Naive B cell (primary cell): ENCODE results near the gene MED27. TPM values are rescaled to one million over a fixed set of nuclear protein-coding genes. Genes with fewer than 3 reads are reported as not detected.
"Not testable (repeated sequence)": the region's sequence is repeated elsewhere in the genome, so short reads cannot be mapped to it uniquely, and the experiment has no call there.

Source experiments
- ATAC-seq, 2 donors: fragments of 150-1000 bp; cut with Tn5 transposase; 2 replicates each; pipeline ENCODE4 v1.10.0; 2021; ENCODE audit warnings: low read depth in 2 of 2, mild to moderate bottlenecking in 2 of 2, moderate library complexity in 2 of 2
- DNase-seq: peaks from one replicate; pipeline ENCODE4 v3.0.0; 2022
- H3K27ac Mint-ChIP-seq, 6 donors: one replicate each; pipeline ENCODE4 v1.8.0; 2020 to 2022; ENCODE audit warnings: mild to moderate bottlenecking in 6 of 6, mixed read lengths in 6 of 6, moderate library complexity in 5 of 6, inconsistent platforms in 2 of 6
- H3K27me3 Mint-ChIP-seq, 3 donors: one replicate each; pipeline ENCODE4 v1.8.0; 2021 to 2022; ENCODE audit warnings: mixed read lengths in 3 of 3, mild to moderate bottlenecking in 1 of 3
- H3K36me3 Mint-ChIP-seq, 2 donors: one replicate each; pipeline ENCODE4 v1.8.0; 2020 to 2022; ENCODE audit warnings: mixed read lengths in 2 of 2, inconsistent platforms in 1 of 2, mild to moderate bottlenecking in 1 of 2
- H3K4me1 Mint-ChIP-seq, 3 donors: one replicate each; pipeline ENCODE4 v1.8.0; 2020 to 2022; ENCODE audit warnings: mixed read lengths in 3 of 3, inconsistent platforms in 1 of 3, mild to moderate bottlenecking in 1 of 3, moderate library complexity in 1 of 3
- H3K4me3 Mint-ChIP-seq, 8 donors: one replicate each; pipeline ENCODE4 v1.8.0; 2020 to 2022; ENCODE audit warnings: mild to moderate bottlenecking in 8 of 8, mixed read lengths in 8 of 8, moderate library complexity in 8 of 8, inconsistent platforms in 2 of 8
- H3K9me3 Mint-ChIP-seq, 7 donors: one replicate each; pipeline ENCODE4 v1.8.0; 2020 to 2022; ENCODE audit warnings: mixed read lengths in 7 of 7, mild to moderate bottlenecking in 5 of 7, inconsistent platforms in 2 of 7, moderate library complexity in 1 of 7
- polyA plus RNA-seq, 6 donors: library from polyadenylated mRNA; unstranded; fragments of 300-500 nt; fragmentation: Illumina TruSeq; gene quantifications; one replicate each; pipeline ENCODE4 v1.2.3, GENCODE V29; 2021; ENCODE audit warnings: low read depth in 6 of 6

The MED27 gene
- polyA plus RNA-seq, 6 donors from 2014 or later, result 33.1 to 76.9 (median 40.5) TPM

- no peak for DNase-seq
- Mint-ChIP-seq H3K9me3 (no peaks in the 10 kb centered on the region), H3K4me3 (no peak overlapping the region)
Measured at GRCh38 chr9:131950487-131950886, 129.2 kb downstream of the MED27 start.

GRCh38 chr9:131946180-131946579 is 133.5 kb downstream of the MED27 start:
- Mint-ChIP-seq H3K4me3 (no peak overlapping the region), H3K27me3 (no peaks in the 10 kb centered on the region), H3K36me3 (peaks cover 7 to 26% of the 10 kb centered on the region in 2 donors), H3K4me1 (peaks cover 0 to 5% (median 0%) of the 10 kb centered on the region in 3 donors), H3K9me3 (no peaks in the 10 kb centered on the region), H3K27ac (peak overlapping the region in 1 of 6 donors; percentile 44)
- DNase-seq (no peak), ATAC-seq (no peak)

More at GRCh38 chr9:131950487-131950886, 129.2 kb downstream of the MED27 start:
- Mint-ChIP-seq H3K27me3 (no peaks in the 10 kb centered on the region), H3K4me1 (no peaks in the 10 kb centered on the region), H3K27ac (no peak overlapping the region), H3K36me3 (peaks cover 6 to 7% of the 10 kb centered on the region in 2 donors)
- ATAC-seq, result no peak

- Mint-ChIP-seq H3K4me1 (peaks cover 0 to 5% (median 0%) of the 10 kb centered on the region in 3 donors), H3K36me3 (peaks cover 7 to 26% of the 10 kb centered on the region in 2 donors), H3K27me3 (no peaks in the 10 kb centered on the region), H3K27ac (no peak overlapping the region), H3K9me3 (no peaks in the 10 kb centered on the region), H3K4me3 (no peak overlapping the region)
- DNase-seq (no peak), ATAC-seq (no peak)
Measured at GRCh38 chr9:131943351-131943841, 136.3 kb downstream of the MED27 start.

GRCh38 chr9:131942146-131942720 is 137.4 kb downstream of the MED27 start:
- Mint-ChIP-seq H3K9me3 (no peaks in the 10 kb centered on the region), H3K36me3 (peaks cover 7 to 38% of the 10 kb centered on the region in 2 donors), H3K27ac (peak overlapping the region in 1 of 6 donors; percentile 59), H3K4me3 (no peak overlapping the region), H3K4me1 (peaks cover 0 to 5% (median 0%) of the 10 kb centered on the region in 3 donors), H3K27me3 (no peaks in the 10 kb centered on the region)
- DNase-seq, result no peak
- no peak for ATAC-seq

- ATAC-seq (no peak), DNase-seq (no peak)
- Mint-ChIP-seq H3K27ac (no peak overlapping the region), H3K4me1 (peaks cover 0 to 5% (median 0%) of the 10 kb centered on the region in 3 donors), H3K4me3 (no peak overlapping the region), H3K36me3 (peaks cover 11 to 17% of the 10 kb centered on the region in 2 donors), H3K27me3 (no peaks in the 10 kb centered on the region), H3K9me3 (peaks cover 0 to 16% (median 3%) of the 10 kb centered on the region in 7 donors)
Measured at GRCh38 chr9:131937451-131937850, 142.2 kb downstream of the MED27 start.

- no peak overlapping the region for H3K4me3 Mint-ChIP-seq
- no peaks in the 10 kb centered on the region for H3K4me1 Mint-ChIP-seq
- H3K36me3 Mint-ChIP-seq, result peaks cover 11 to 12% of the 10 kb centered on the region in 2 donors
- H3K9me3 Mint-ChIP-seq, result peaks cover 0 to 16% (median 3%) of the 10 kb centered on the region in 7 donors
- no peak for DNase-seq
- H3K27ac Mint-ChIP-seq, result no peak overlapping the region
- no peaks in the 10 kb centered on the region for H3K27me3 Mint-ChIP-seq
- ATAC-seq, result no peak
Measured at GRCh38 chr9:131936929-131937328, 142.7 kb downstream of the MED27 start.

- ATAC-seq (no peak), DNase-seq (no peak)
- H3K9me3 Mint-ChIP-seq, result peaks cover 0 to 16% (median 3%) of the 10 kb centered on the region in 7 donors
- H3K36me3 Mint-ChIP-seq, result peaks cover 17 to 23% of the 10 kb centered on the region in 2 donors
- H3K27ac Mint-ChIP-seq, result peak overlapping the region in 1 of 6 donors; percentile 30
- H3K27me3 Mint-ChIP-seq, result no peaks in the 10 kb centered on the region
- H3K4me3 Mint-ChIP-seq, result no peak overlapping the region
- peaks cover 0 to 3% (median 0%) of the 10 kb centered on the region in 3 donors for H3K4me1 Mint-ChIP-seq
Measured at GRCh38 chr9:131934673-131935072, 145.0 kb downstream of the MED27 start.

DNA sequence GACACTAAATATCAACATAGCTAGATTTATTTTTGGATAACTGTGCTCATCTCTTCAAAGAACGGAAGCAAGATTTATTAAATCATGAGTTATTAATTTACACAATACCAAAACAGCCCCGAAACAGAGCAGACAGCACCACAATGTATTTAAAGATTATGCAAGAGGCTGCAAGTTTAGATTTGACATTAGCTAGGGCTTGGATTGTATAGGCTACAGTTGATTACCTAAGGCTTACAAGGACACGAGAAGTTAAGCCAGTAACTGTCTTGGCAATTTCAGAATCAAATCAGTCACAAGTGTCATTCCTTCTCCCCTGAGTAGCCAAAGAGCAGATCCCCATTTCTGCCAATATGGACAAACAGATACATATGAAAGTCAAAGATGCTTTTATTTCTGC is 152.6 kb downstream of the MED27 start:
- H3K9me3 Mint-ChIP-seq, result peaks cover 0 to 2% (median 0%) of the 10 kb centered on the region in 7 donors
- no peak for DNase-seq
- peaks cover 12 to 26% of the 10 kb centered on the region in 2 donors for H3K36me3 Mint-ChIP-seq
- H3K27ac Mint-ChIP-seq, result no peak overlapping the region
- no peaks in the 10 kb centered on the region for H3K27me3 Mint-ChIP-seq
- no peak overlapping the region for H3K4me3 Mint-ChIP-seq
- H3K4me1 Mint-ChIP-seq, result peaks cover 0 to 5% (median 3%) of the 10 kb centered on the region in 3 donors
- no peak for ATAC-seq

DNA sequence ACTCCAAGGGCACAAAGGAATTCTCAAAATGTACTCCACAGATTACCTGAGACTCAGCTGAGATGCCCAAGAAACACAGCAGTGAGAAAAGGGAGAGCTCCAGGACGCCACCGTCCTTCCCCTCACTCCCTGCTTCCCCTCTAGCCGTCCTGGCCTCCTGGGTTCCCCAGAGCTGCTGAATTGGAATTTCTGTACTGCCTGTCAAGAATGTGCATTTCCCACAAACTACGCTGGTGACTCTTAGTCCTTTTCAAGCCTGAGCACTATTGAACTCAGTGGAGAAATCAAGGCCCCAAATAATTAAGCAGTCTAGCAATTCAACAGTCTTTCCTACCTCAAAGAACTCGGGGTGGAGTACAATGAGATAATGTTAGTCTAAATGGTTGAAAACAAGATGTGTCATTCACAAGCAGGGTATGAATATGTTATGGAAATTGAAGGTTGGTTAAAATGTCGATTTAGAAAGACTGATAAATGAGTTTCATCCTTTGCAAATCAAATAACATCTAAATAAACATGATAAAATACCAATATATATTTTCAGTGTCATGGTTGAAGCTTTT is 153.2 kb downstream of the MED27 start:
- Mint-ChIP-seq H3K9me3 (peaks cover 0 to 2% (median 0%) of the 10 kb centered on the region in 7 donors), H3K27me3 (no peaks in the 10 kb centered on the region), H3K36me3 (peaks cover 12 to 26% of the 10 kb centered on the region in 2 donors), H3K4me1 (peaks cover 0 to 5% (median 3%) of the 10 kb centered on the region in 3 donors), H3K27ac (no peak overlapping the region), H3K4me3 (peak overlapping the region in 1 of 8 donors; percentile 15)
- DNase-seq, result no peak
- no peak for ATAC-seq

GRCh38 chr9:131925677-131926177 is 153.9 kb downstream of the MED27 start:
- DNase-seq (no peak), ATAC-seq (no peak)
- H3K27ac Mint-ChIP-seq, result no peak overlapping the region
- no peak overlapping the region for H3K4me3 Mint-ChIP-seq
- peaks cover 11 to 24% of the 10 kb centered on the region in 2 donors for H3K36me3 Mint-ChIP-seq
- peaks cover 1 to 10% (median 7%) of the 10 kb centered on the region in 3 donors for H3K4me1 Mint-ChIP-seq
- H3K27me3 Mint-ChIP-seq, result no peaks in the 10 kb centered on the region
- H3K9me3 Mint-ChIP-seq, result peaks cover 0 to 2% (median 0%) of the 10 kb centered on the region in 7 donors

DNA sequence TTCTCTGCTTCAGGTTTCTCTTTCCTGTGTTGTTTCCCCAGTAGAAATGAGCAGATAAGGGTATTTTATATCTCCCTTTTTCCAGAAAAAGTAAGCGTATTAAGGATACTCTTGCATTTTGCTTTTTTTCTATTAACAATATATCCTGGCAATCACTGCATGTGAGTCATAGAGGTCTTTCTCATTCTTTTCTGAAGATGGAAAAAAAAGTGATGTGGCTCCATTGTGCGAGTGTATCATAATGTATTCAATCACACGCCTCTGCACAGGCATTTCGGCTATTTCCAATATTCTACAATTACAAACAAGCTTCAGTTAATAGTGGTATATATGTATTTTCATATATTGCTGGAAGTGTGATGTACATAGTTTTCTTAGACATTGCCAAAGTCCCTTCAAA is 155.9 kb downstream of the MED27 start:
- DNase-seq (no peak), ATAC-seq (no peak)
- Mint-ChIP-seq H3K27ac (no peak overlapping the region), H3K4me3 (no peak overlapping the region), H3K4me1 (peaks cover 10 to 17% (median 15%) of the 10 kb centered on the region in 3 donors), H3K9me3 (peaks cover 0 to 2% (median 0%) of the 10 kb centered on the region in 7 donors), H3K27me3 (no peaks in the 10 kb centered on the region), H3K36me3 (peaks cover 7 to 11% of the 10 kb centered on the region in 2 donors)

DNA sequence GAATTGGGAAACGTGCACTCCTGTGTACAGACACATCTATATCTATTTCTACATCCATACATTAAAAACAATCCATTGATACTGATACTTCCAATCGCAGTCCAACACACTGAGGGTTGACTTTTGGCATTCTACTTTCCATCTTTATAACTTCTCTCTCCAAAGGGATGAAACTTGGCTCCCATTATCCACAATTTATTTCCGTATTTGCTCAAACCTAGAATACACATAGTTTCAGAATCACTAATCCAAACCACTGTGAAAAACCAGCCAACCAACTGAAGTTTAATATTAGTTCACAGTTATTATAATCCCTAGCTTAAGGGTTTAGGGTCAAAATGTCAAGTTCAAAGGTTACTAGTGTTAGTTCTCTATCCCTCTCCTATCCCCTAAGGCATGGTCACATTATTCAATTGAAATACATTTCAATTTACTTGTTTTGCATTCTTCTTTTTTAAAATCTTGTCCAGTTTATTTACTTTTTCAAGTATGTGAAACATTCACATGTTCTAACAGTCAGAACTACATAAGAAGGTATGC is 156.5 kb downstream of the MED27 start:
- Mint-ChIP-seq H3K36me3 (peaks cover 7 to 11% of the 10 kb centered on the region in 2 donors), H3K4me1 (peaks cover 13 to 15% (median 14%) of the 10 kb centered on the region in 3 donors), H3K9me3 (peaks cover 0 to 2% (median 0%) of the 10 kb centered on the region in 7 donors), H3K4me3 (no peak overlapping the region), H3K27me3 (no peaks in the 10 kb centered on the region), H3K27ac (peak overlapping the region in 1 of 6 donors; percentile 1)
- ATAC-seq (no peak), DNase-seq (no peak)

GRCh38 chr9:131921635-131922034 is 158.0 kb downstream of the MED27 start:
- not testable (repeated sequence) for H3K4me3 Mint-ChIP-seq, H3K27me3 Mint-ChIP-seq, DNase-seq, H3K27ac Mint-ChIP-seq, ATAC-seq, H3K9me3 Mint-ChIP-seq
- peaks cover 7 to 11% of the 10 kb centered on the region in 2 donors for H3K36me3 Mint-ChIP-seq
- H3K4me1 Mint-ChIP-seq, result peaks cover 13 to 20% (median 18%) of the 10 kb centered on the region in 3 donors
